ENCODE results near the gene LMAN2. TPM values are rescaled to one million over a fixed set of nuclear protein-coding genes. Genes with fewer than 3 reads are reported as not detected.

LMAN2 gene
- total RNA-seq, 2 experiments from 2014 or later = 116 to 144 TPM

GRCh38 chr5:177308740-177309139, 42.7 kb downstream of the LMAN2 start:
- peaks cover 64% of the 10 kb centered on the region for H3K36me3 ChIP-seq (ENCODE audit: insufficient read depth, low read length)
- no peak for TF ChIP-seq EZH2phosphoT487 (IDR thresholded peaks at IDR 0.05; ENCODE audit: borderline replicate concordance, low read depth, low read length)
- TF ChIP-seq, protein P1, sequence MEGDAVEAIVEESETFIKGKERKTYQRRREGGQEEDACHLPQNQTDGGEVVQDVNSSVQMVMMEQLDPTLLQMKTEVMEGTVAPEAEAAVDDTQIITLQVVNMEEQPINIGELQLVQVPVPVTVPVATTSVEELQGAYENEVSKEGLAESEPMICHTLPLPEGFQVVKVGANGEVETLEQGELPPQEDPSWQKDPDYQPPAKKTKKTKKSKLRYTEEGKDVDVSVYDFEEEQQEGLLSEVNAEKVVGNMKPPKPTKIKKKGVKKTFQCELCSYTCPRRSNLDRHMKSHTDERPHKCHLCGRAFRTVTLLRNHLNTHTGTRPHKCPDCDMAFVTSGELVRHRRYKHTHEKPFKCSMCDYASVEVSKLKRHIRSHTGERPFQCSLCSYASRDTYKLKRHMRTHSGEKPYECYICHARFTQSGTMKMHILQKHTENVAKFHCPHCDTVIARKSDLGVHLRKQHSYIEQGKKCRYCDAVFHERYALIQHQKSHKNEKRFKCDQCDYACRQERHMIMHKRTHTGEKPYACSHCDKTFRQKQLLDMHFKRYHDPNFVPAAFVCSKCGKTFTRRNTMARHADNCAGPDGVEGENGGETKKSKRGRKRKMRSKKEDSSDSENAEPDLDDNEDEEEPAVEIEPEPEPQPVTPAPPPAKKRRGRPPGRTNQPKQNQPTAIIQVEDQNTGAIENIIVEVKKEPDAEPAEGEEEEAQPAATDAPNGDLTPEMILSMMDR (conservative IDR thresholded peaks at IDR 0.05; ENCODE audit: low read length) = no peak
- BruUV-seq (replicated peaks) = no TSS peak
- no peak overlapping the region for H3K4me3 ChIP-seq (ENCODE audit: low read depth, low read length, poor library complexity, severe bottlenecking)
- no peaks in the 10 kb centered on the region for H3K9me3 ChIP-seq (ENCODE audit: low read length)
- peaks cover 71% of the 10 kb centered on the region for H3K4me1 ChIP-seq (ENCODE audit: insufficient read depth, low read length, poor library complexity, severe bottlenecking)
- peak overlapping the region; percentile 86 for H3K4me2 ChIP-seq (ENCODE audit: low read length)
- no peaks in the 10 kb centered on the region for H3K9me2 ChIP-seq (ENCODE audit: insufficient read depth, low read length)
- no peak for DNase-seq (ENCODE audit: low spot score)
- no peak overlapping the region for H2AFZ ChIP-seq (ENCODE audit: low read length)
- intact Hi-C loops (cut with micrococcal nuclease; ENCODE audit: unreplicated experiment) = loop anchor here (10.0 kb wide), 1 partner anchor 314 kb away; no protein-coding TSS in a partner anchor
- H3K27ac ChIP-seq (ENCODE audit: low read depth, low read length, poor library complexity, severe bottlenecking) = peak overlapping the region; percentile 92
- H3K79me2 ChIP-seq (ENCODE audit: insufficient read depth, low read depth, low read length) = peaks cover 36% of the 10 kb centered on the region
- POLR2A ChIA-PET = interaction anchor here (0.6 to 1.2 kb wide), 4 partner anchors 10 to 198 kb away, joined by 3 to 4 read pairs (median 4); no protein-coding TSS in a partner anchor
- CTCF ChIA-PET (ENCODE audit: unreplicated experiment) = interaction anchor here (0.5 to 0.9 kb wide), 4 partner anchors 12 to 180 kb away, joined by 3 to 5 read pairs (median 4); no protein-coding TSS in a partner anchor
- H4K20me1 ChIP-seq (ENCODE audit: insufficient read depth, low read length) = peaks cover 29% of the 10 kb centered on the region

- peak; percentile 62 for DNase-seq (ENCODE audit: low spot score)
- Histone ChIP-seq H3K36me3 (ENCODE audit: insufficient read depth, low read length) (peaks cover 64% of the 10 kb centered on the region), H4K20me1 (ENCODE audit: insufficient read depth, low read length) (peaks cover 29% of the 10 kb centered on the region), H3K27ac (ENCODE audit: low read depth, low read length, poor library complexity, severe bottlenecking) (peak overlapping the region; percentile 92), H3K79me2 (ENCODE audit: insufficient read depth, low read depth, low read length) (peaks cover 39% of the 10 kb centered on the region), H3K4me2 (ENCODE audit: low read length) (peak overlapping the region; percentile 69), H3K4me3 (ENCODE audit: low read depth, low read length, poor library complexity, severe bottlenecking) (peak overlapping the region; percentile 50), H2AFZ (ENCODE audit: low read length) (no peak overlapping the region), H3K9me2 (ENCODE audit: insufficient read depth, low read length) (no peaks in the 10 kb centered on the region), H3K4me1 (ENCODE audit: insufficient read depth, low read length, poor library complexity, severe bottlenecking) (peaks cover 63% of the 10 kb centered on the region), H3K9me3 (ENCODE audit: low read length) (no peaks in the 10 kb centered on the region)
- intact Hi-C loops (cut with micrococcal nuclease; ENCODE audit: unreplicated experiment) = loop anchor here (10.0 kb wide), 1 partner anchor 313 kb away; no protein-coding TSS in a partner anchor
- POLR2A ChIA-PET = interaction anchor here (0.6 to 1.2 kb wide), 3 partner anchors 11 to 197 kb away, joined by 3 to 4 read pairs (median 3); no protein-coding TSS in a partner anchor
- TF ChIP-seq, protein P1 (conservative IDR thresholded peaks at IDR 0.05; ENCODE audit: low read length) = no peak
- TF ChIP-seq EZH2phosphoT487 (IDR thresholded peaks at IDR 0.05; ENCODE audit: borderline replicate concordance, low read depth, low read length) = no peak
- CTCF ChIA-PET (ENCODE audit: unreplicated experiment) = interaction anchor here (0.5 to 0.9 kb wide), 2 partner anchors 118 to 179 kb away, joined by 3 to 5 read pairs; no protein-coding TSS in a partner anchor
- TSS peak; percentile 29 for BruUV-seq (replicated peaks)
Observed at GRCh38 chr5:177307544-177308363, 43.7 kb downstream of the LMAN2 start.

Measured in OCI-LY7 (cell line).